ENCODE data around the gene ATG9A.

GRCh38 chr2:219274361-219274921, 45.0 kb upstream of the ATG9A start:
- TF ChIP-seq CTCF (IDR thresholded peaks at IDR 0.05): no peak
- TF ChIP-seq POLR2A (IDR thresholded peaks at IDR 0.05): no peak
